LNCaP clone FGC (cell line): ENCODE measurements around the gene ACOX1.
A peak's percentile ranks its signal among the peaks of the same experiment; 100 is the strongest.

Experiments used
- DNase-seq: peaks from one replicate; pipeline ENCODE4 v3.0.0-alpha.2; 2011; ENCODE audit warnings: low read depth
- H3K4me3 ChIP-seq: 2 replicates; pipeline ENCODE4 v1.5.1; 2011; ENCODE audit warnings: mild to moderate bottlenecking, low read depth, low read length, control low read depth
- CTCF ChIP-seq: IDR thresholded peaks from 2 replicates; pipeline ENCODE4 v1.5.1; 2012; ENCODE audit warnings: mild to moderate bottlenecking; ENCODE audit not compliant: control insufficient read depth, insufficient read depth; ENCODE audit errors: extremely low read depth

ACOX1 gene

GRCh38 chr17:75978938-75979704 is at the start of gene ACOX1, which contains the start of gene TEN1:
ACOX1 (minus strand) TSS chr17:75979166; CDS start chr17:75979073, 93 bp downstream.
TEN1 (plus strand) TSS chr17:75979240; CDS start chr17:75986193, 6,953 bp downstream.
- H3K4me3 ChIP-seq: peak within 1 kb of the TSS; percentile 93
- peak; percentile 39; the same call in 1 of the 2 replicates for TF ChIP-seq CTCF
- DNase-seq: peak; percentile 87

DNA sequence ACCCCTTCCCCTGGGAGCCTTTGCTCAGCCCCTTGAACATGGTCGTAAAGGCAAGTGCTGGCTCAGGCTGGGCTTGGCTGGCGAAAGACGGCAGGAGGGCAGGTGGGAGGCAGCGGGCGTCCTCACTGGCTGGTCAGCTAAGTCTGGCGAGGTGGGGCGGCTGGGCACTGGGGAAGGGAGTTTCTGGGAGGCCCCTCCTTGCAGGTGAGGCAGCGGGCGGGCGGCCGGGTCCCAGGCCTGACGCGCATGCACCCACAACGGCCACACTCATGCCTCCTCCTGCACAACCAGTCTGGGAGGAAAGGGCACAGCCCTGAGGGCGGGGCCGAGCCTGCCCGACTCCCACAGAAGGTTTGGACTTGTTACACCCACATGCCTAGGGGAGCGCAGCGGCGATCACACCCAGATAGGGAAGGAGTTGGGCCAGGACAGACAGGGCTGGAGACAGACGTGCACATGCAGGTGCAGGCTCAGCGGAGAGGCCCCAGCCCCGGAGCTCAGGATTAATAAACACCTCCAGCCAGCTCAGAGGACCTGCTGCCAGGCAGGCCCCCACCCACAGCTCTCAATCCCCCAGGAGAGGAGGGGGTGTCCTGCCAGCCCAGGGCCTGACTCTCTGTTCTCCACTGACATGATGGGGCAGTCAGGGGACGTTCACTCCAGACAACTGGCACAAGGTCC is 48.3 kb upstream of the ACOX1 start, which contains the start of gene EVPL:
EVPL (minus strand) TSS at position 148 of the 681 bp plus-strand sequence; CDS start at position 40, 108 bp downstream.
- TF ChIP-seq CTCF: no peak
- peak; percentile 74 for DNase-seq
- peak within 1 kb of the TSS; percentile 64 for H3K4me3 ChIP-seq

DNA sequence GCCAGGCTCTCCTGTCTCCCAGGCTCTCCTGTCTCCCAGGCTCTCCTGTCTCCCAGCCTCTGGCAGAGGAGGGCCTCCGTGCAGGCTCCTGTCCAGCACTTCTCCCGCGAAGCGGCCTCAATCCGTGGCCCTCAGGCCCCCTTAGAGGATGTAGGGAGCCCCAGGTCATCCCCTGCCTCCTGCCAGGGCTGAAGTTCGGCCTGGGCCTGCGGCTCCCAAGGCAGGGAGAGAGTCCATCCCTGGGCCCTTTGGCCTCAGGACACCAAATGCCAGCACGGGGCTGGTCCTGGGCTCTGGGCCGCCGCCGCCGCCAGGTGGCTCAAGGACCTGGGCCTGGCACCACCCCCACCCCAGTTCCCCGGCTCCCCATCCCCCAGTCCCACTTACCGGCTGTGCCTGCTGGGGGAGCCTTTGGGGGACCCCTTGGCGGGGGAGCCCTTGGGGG is 47.8 kb upstream of the ACOX1 start:
- no peak for DNase-seq
- H3K4me3 ChIP-seq: peak overlapping the region; percentile 64
- no peak for TF ChIP-seq CTCF

DNA sequence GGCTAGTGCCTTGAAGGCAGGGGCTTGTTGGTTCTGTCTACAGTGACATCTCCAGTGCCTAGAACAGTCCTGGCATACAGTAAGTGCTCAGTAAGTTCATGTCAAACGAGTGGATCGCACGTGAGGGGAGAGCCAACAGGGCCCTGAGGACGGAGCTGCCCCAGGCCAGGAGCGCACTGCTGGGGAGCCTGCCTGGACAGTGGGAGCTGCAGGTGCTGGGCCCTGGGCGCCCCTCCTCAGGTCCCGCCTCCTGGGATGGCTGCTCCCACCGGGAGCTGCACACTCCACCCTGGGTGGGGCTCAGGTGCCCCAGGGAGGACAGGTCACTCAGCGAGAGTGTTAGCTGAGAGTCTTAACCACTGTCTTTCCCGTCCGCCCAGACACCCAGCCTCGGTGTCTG is 46.3 kb upstream of the ACOX1 start:
- H3K4me3 ChIP-seq: no peak overlapping the region
- TF ChIP-seq CTCF: no peak
- DNase-seq: no peak

- no peak for TF ChIP-seq CTCF
- H3K4me3 ChIP-seq: no peak overlapping the region
- DNase-seq: no peak
These were observed 45.4 kb upstream of the ACOX1 start for GRCh38 chr17:76024353-76024752.

DNA sequence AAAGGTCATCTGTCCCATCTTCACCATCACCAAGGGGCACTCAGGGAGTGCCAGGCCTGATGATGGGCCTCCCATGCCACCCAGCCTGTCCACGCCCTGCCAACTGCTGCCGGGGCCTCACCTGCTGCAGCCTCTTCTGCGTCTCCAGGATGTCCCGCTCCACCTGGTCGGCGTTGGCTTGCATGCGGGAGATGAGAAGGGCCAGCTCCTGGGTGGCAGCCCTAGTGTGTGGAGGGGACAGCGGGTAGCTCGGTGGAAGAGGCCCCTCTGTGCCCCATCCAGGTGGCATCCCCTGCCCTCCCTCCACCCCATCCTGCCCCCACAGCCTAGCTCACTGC is 44.9 kb upstream of the ACOX1 start:
- H3K4me3 ChIP-seq: no peak overlapping the region
- no peak for TF ChIP-seq CTCF
- no peak for DNase-seq
